ENCODE data around the gene MSI2. TPM values are rescaled to one million over a fixed set of nuclear protein-coding genes. Genes with fewer than 3 reads are reported as not detected.

Gene MSI2
- total RNA-seq, 1 experiment from 2014 or later, result 174 TPM

GRCh38 chr17:57499648-57500049 is 243.3 kb downstream of the MSI2 start:
- ChIA-PET CTCF (interaction anchor here (0.6 to 0.7 kb wide), 2 partner anchors 19 to 29 kb away, joined by 3 read pairs; no protein-coding TSS in a partner anchor), POLR2A (interaction anchor here (0.5 kb wide), 1 partner anchor 243 kb away, joined by 3 read pairs; no protein-coding TSS in a partner anchor)
- Mint-ChIP-seq H3K9me3 (ENCODE audit: unreplicated experiment) (no peaks in the 10 kb centered on the region), H3K4me1 (ENCODE audit: low read depth, unreplicated experiment) (peaks cover 12% of the 10 kb centered on the region), H3K27me3 (ENCODE audit: insufficient read depth, unreplicated experiment) (no peaks in the 10 kb centered on the region), H3K36me3 (ENCODE audit: insufficient read depth, unreplicated experiment) (peaks cover 38% of the 10 kb centered on the region), H3K4me3 (ENCODE audit: unreplicated experiment) (peak overlapping the region; percentile 8), H3K27ac (ENCODE audit: unreplicated experiment) (no peak overlapping the region)
- TF ChIP-seq, protein P1, sequence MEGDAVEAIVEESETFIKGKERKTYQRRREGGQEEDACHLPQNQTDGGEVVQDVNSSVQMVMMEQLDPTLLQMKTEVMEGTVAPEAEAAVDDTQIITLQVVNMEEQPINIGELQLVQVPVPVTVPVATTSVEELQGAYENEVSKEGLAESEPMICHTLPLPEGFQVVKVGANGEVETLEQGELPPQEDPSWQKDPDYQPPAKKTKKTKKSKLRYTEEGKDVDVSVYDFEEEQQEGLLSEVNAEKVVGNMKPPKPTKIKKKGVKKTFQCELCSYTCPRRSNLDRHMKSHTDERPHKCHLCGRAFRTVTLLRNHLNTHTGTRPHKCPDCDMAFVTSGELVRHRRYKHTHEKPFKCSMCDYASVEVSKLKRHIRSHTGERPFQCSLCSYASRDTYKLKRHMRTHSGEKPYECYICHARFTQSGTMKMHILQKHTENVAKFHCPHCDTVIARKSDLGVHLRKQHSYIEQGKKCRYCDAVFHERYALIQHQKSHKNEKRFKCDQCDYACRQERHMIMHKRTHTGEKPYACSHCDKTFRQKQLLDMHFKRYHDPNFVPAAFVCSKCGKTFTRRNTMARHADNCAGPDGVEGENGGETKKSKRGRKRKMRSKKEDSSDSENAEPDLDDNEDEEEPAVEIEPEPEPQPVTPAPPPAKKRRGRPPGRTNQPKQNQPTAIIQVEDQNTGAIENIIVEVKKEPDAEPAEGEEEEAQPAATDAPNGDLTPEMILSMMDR (IDR thresholded peaks at IDR 0.05; ENCODE audit: insufficient read depth in 1 of 2, low read depth in 1 of 2, low read length in 1 of 2, severe bottlenecking in 1 of 2, unreplicated experiment in 1 of 2), result peak in 1 of 2 experiments; percentile 3
- peak in 1 of 2 experiments; percentile 12 for DNase-seq
- Histone ChIP-seq H3K27me3 (replicated peaks; ENCODE audit: control insufficient read depth, insufficient read depth, low read length) (no peaks in the 10 kb centered on the region), H3K4me3 (ENCODE audit: low read depth, low read length) (no peak overlapping the region), H3K36me3 (ENCODE audit: control insufficient read depth, insufficient read depth, low read length) (no peaks in the 10 kb centered on the region), H3K9me3 (no peaks in the 10 kb centered on the region), H3K4me1 (no peaks in the 10 kb centered on the region)
- intact Hi-C loops (cut with micrococcal nuclease; ENCODE audit: unreplicated experiment), result no loop called here
- no TSS peak for BruUV-seq (replicated peaks)

- no peak for DNase-seq
- Histone ChIP-seq H3K4me1 (no peaks in the 10 kb centered on the region), H3K36me3 (ENCODE audit: control insufficient read depth, insufficient read depth, low read length) (no peaks in the 10 kb centered on the region), H3K4me3 (ENCODE audit: low read depth, low read length) (no peak overlapping the region), H3K27me3 (replicated peaks; ENCODE audit: control insufficient read depth, insufficient read depth, low read length) (no peaks in the 10 kb centered on the region), H3K9me3 (no peaks in the 10 kb centered on the region)
- Mint-ChIP-seq H3K27me3 (ENCODE audit: insufficient read depth, unreplicated experiment) (no peaks in the 10 kb centered on the region), H3K27ac (ENCODE audit: unreplicated experiment) (no peak overlapping the region), H3K4me3 (ENCODE audit: unreplicated experiment) (no peak overlapping the region), H3K36me3 (ENCODE audit: insufficient read depth, unreplicated experiment) (peaks cover 31% of the 10 kb centered on the region), H3K4me1 (ENCODE audit: low read depth, unreplicated experiment) (peaks cover 12% of the 10 kb centered on the region), H3K9me3 (ENCODE audit: unreplicated experiment) (no peaks in the 10 kb centered on the region)
- TF ChIP-seq, protein P1 (IDR thresholded peaks at IDR 0.05; ENCODE audit: insufficient read depth in 1 of 2, low read depth in 1 of 2, low read length in 1 of 2, severe bottlenecking in 1 of 2, unreplicated experiment in 1 of 2), result no peak
- intact Hi-C loops (cut with micrococcal nuclease; ENCODE audit: unreplicated experiment), result no loop called here
- BruUV-seq (replicated peaks), result no TSS peak
- ChIA-PET CTCF (interaction anchor here (0.7 kb wide), 1 partner anchor 175 kb away, joined by 3 read pairs; no protein-coding TSS in a partner anchor), POLR2A (no interaction called here)
Observed at GRCh38 chr17:57501016-57501415, 244.7 kb downstream of the MSI2 start.

DNA sequence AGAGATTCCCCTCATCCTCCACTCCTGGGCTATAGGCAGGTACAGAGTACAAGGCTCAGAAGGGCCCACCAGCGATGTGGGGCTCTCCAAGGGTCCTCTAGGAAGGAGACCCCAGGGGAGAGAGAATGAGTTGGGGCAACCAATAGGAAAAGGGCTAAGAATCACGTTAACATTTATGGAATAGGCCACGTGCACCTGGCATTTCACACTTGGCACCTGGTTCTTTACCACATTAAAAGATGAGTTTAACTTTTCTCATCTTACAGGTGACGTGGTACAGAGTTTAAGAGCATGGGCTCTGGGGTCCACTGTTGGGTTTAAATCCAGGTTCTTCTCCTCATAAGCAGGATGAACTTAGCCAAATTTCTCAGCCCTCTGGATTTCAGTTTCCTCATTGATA is 245.7 kb downstream of the MSI2 start:
- Histone ChIP-seq H3K27me3 (replicated peaks; ENCODE audit: control insufficient read depth, insufficient read depth, low read length) (no peaks in the 10 kb centered on the region), H3K4me3 (ENCODE audit: low read depth, low read length) (no peak overlapping the region)
- intact Hi-C loops (cut with micrococcal nuclease; ENCODE audit: unreplicated experiment), result no loop called here

More for the DNA sequence above, 245.7 kb downstream of the MSI2 start:
- Mint-ChIP-seq H3K27me3 (ENCODE audit: insufficient read depth, unreplicated experiment) (no peaks in the 10 kb centered on the region), H3K9me3 (ENCODE audit: unreplicated experiment) (no peaks in the 10 kb centered on the region), H3K4me3 (ENCODE audit: unreplicated experiment) (no peak overlapping the region), H3K27ac (ENCODE audit: unreplicated experiment) (no peak overlapping the region), H3K4me1 (ENCODE audit: low read depth, unreplicated experiment) (peaks cover 12% of the 10 kb centered on the region), H3K36me3 (ENCODE audit: insufficient read depth, unreplicated experiment) (peaks cover 28% of the 10 kb centered on the region)
- Histone ChIP-seq H3K36me3 (ENCODE audit: control insufficient read depth, insufficient read depth, low read length) (no peaks in the 10 kb centered on the region), H3K4me1 (no peaks in the 10 kb centered on the region), H3K9me3 (no peaks in the 10 kb centered on the region)
- POLR2A ChIA-PET, result no interaction called here
- BruUV-seq (replicated peaks), result no TSS peak
- no peak for DNase-seq
- TF ChIP-seq, protein P1 (IDR thresholded peaks at IDR 0.05; ENCODE audit: insufficient read depth in 1 of 2, low read depth in 1 of 2, low read length in 1 of 2, severe bottlenecking in 1 of 2, unreplicated experiment in 1 of 2), result no peak
- CTCF ChIA-PET, result no interaction called here
